ENCODE data around the gene ADAMTS2. TPM values are rescaled to one million over a fixed set of nuclear protein-coding genes. Genes with fewer than 3 reads are reported as not detected.

The ADAMTS2 gene
- total and polyA plus RNA-seq, 2 of the 8 experiments (the other 6 are each of a cell fraction or from before 2014, with no cell fraction given) = 6.6 to 7.3 TPM

- Histone ChIP-seq H3K9ac (replicated peaks in 1 of 4; ENCODE audit: extremely low read depth in 1 of 4, low read depth in 3 of 4, low read length in 3 of 4) (no peak overlapping the region), H2BK12ac (ENCODE audit: low read depth, low read length) (no peak overlapping the region), H2BK20ac (ENCODE audit: low read length) (no peak overlapping the region), H3K14ac (ENCODE audit: insufficient read length) (no peak overlapping the region), H2BK120ac (replicated peaks; ENCODE audit: low read depth, low read length) (no peak overlapping the region), H3K27me3 (replicated peaks in 1 of 4; ENCODE audit: control insufficient read depth in 3 of 4, extremely low read depth in 1 of 4, insufficient read depth in 3 of 4, low read length in 3 of 4) (no peaks in the 10 kb centered on the region; a peak in 1 of 7 replicates), H3K23me2 (ENCODE audit: low read depth, low read length) (no peaks in the 10 kb centered on the region; the same call in 1 of the 2 replicates), H3K79me2 (ENCODE audit: control insufficient read depth in 1 of 2, insufficient read depth in 2 of 2, low read length in 2 of 2) (no peaks in the 10 kb centered on the region), H3K4ac (replicated peaks; ENCODE audit: insufficient read length, low read depth, low read length) (no peak overlapping the region), H3K4me1 (replicated peaks in 1 of 4; ENCODE audit: control insufficient read depth in 3 of 4, insufficient read depth in 4 of 4, low read length in 3 of 4) (no peaks in the 10 kb centered on the region; a peak in 1 of 7 replicates), H2BK15ac (ENCODE audit: low read length) (no peak overlapping the region), H4K91ac (replicated peaks; ENCODE audit: insufficient read length, low read length) (no peak overlapping the region), H3K18ac (ENCODE audit: extremely low read depth, low read length) (no peak overlapping the region), H3K4me2 (ENCODE audit: insufficient read depth in 1 of 2, low read depth in 2 of 2, low read length in 2 of 2) (no peak overlapping the region), H4K8ac (ENCODE audit: extremely low read depth, insufficient read depth, low read length) (peak overlapping the region; percentile 66; the same call in 1 of the 2 replicates), H4K5ac (ENCODE audit: insufficient read length, low read depth, low read length) (no peak overlapping the region), H4K20me1 (replicated peaks in 1 of 2; ENCODE audit: control insufficient read depth in 1 of 2, insufficient read depth in 2 of 2, low read length in 2 of 2) (no peaks in the 10 kb centered on the region), H2BK5ac (ENCODE audit: low read depth, low read length) (no peak overlapping the region), H2AFZ (ENCODE audit: low read length) (no peak overlapping the region), H3K36me3 (ENCODE audit: control insufficient read depth in 2 of 4, insufficient read depth in 4 of 4, low read length in 3 of 4) (no peaks in the 10 kb centered on the region), H3K4me3 (ENCODE audit: extremely low read depth in 1 of 4, insufficient read depth in 2 of 4, low read depth in 3 of 4, low read length in 4 of 4) (no peak overlapping the region), H3K79me1 (ENCODE audit: low read depth, low read length) (no peaks in the 10 kb centered on the region), H3K9me3 (ENCODE audit: insufficient read depth in 2 of 2, low read depth in 1 of 2, low read length in 1 of 2) (0 out of 4 replicates have a peak, but pooled peaks cover 0 to 2% of the 10 kb centered on the region in 2 experiments), H2AK5ac (ENCODE audit: low read depth, low read length) (no peak overlapping the region), H3K23ac (ENCODE audit: insufficient read length) (no peak overlapping the region), H3K27ac (ENCODE audit: low read depth, low read length) (no peak overlapping the region), H3K56ac (replicated peaks; ENCODE audit: insufficient read length, low read depth, low read length) (no peak overlapping the region)
- POLR2A ChIA-PET (ENCODE audit: partially characterized antibody) = no interaction called here
- FAIRE-seq (no peak), DNase-seq (ENCODE audit: low read depth in 1 of 2, low spot score in 2 of 2) (no peak)
- 88% methylated on average over 12 of the region's 12 CpGs; no CpG with 5 or more reads in 1 of the 2 experiments for WGBS, 2 experiments (ENCODE audit: extremely low coverage in 1 of 2, insufficient coverage in 1 of 2, insufficient read length in 1 of 2, insufficient replicate concordance in 2 of 2, low coverage in 1 of 2, low lambda C conversion rate in 2 of 2, missing lambda C conversion rate in 1 of 2)
- CTCF ChIA-PET (ENCODE audit: partially characterized antibody) = interaction anchor here (0.6 to 1.6 kb wide), 5 partner anchors 28 to 119 kb away, joined by 3 to 4 read pairs (median 3); no protein-coding TSS in a partner anchor
- no peak for TF ChIP-seq BCL11A (IDR thresholded peaks at IDR 0.05; ENCODE audit: low read depth in 2 of 2, low read length in 2 of 2)
- no peak for TF ChIP-seq KDM5A (IDR thresholded peaks at IDR 0.05; ENCODE audit: low read length)
- no peak for TF ChIP-seq TBP (IDR thresholded peaks at IDR 0.05; ENCODE audit: low read depth, low read length)
- no peak for TF ChIP-seq CREB1 (IDR thresholded peaks at IDR 0.05)
- TF ChIP-seq SUZ12 (IDR thresholded peaks at IDR 0.05; ENCODE audit: low read length) = no peak
- no peak for TF ChIP-seq RXRA (IDR thresholded peaks at IDR 0.05; ENCODE audit: insufficient read depth, low read depth, low read length)
- no peak for TF ChIP-seq RFX5 (IDR thresholded peaks at IDR 0.05; ENCODE audit: borderline replicate concordance, low read depth, low read length)
- TF ChIP-seq GTF2F1 (IDR thresholded peaks at IDR 0.05; ENCODE audit: borderline replicate concordance, low read depth, low read length) = no peak
- TF ChIP-seq SP4 (IDR thresholded peaks at IDR 0.05; ENCODE audit: low read length) = no peak
- no peak for TF ChIP-seq EGR1 (IDR thresholded peaks at IDR 0.05; ENCODE audit: borderline replicate concordance, low read depth, low read length)
- no peak for TF ChIP-seq ATF2 (IDR thresholded peaks at IDR 0.05; ENCODE audit: low read length)
- TF ChIP-seq ATF3 (IDR thresholded peaks at IDR 0.05; ENCODE audit: insufficient read depth, low read depth, low read length) = no peak
Observed at GRCh38 chr5:179171251-179171815, 173.9 kb downstream of the ADAMTS2 start.
